Testis (tissue), 2 donors: ENCODE data around the gene OPCML.

Experiments used
- CTCF ChIP-seq, 3 experiments: fragments of 450-650 bp in 2 of 3; fragments of 200-600 bp in 1 of 3; sonication (generic) in 1 of 3; IDR thresholded peaks; one replicate each; pipeline ENCODE4 v1.5.1; 2016 to 2019; ENCODE audit warnings: antibody characterized with exemption in 3 of 3, mild to moderate bottlenecking in 2 of 3, moderate library complexity in 1 of 3
- POLR2A ChIP-seq: fragments of 450-650 bp; IDR thresholded peaks from one replicate; pipeline ENCODE4 v1.6.1; 2017; ENCODE audit warnings: antibody characterized with exemption, mild to moderate bottlenecking, moderate library complexity

GRCh38 chr11:132962041-132962440 lies 570.3 kb downstream of the OPCML start:
- no peak for TF ChIP-seq CTCF (IDR thresholded peaks at IDR 0.05)
- no peak for TF ChIP-seq POLR2A
